Measurements from ENCODE around the gene TGFBR3.
"Not testable (repeated sequence)": the region's sequence is repeated elsewhere in the genome, so short reads cannot be mapped to it uniquely, and the experiment has no call there.

The TGFBR3 gene

DNA sequence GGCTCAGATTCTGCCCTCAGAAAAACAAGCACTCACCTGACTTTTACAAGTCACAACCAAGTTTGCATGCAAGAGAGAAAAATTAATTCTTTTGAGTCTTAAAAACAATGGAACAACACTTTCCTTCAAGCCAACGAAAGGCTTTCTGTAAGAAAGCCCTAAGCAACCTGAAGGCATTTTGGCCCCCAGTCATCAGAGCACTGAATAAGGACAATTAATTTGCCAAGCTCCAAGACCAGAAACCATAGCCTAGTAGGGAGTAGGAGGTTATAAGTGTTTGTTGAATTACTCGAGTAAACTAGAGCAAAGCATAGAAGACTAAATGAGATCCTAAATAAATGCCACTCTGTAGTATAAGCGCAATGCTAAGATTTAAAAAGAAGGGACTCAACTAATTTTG lies 4.7 kb downstream of the TGFBR3 start:
- DNase-seq: no peak

DNA sequence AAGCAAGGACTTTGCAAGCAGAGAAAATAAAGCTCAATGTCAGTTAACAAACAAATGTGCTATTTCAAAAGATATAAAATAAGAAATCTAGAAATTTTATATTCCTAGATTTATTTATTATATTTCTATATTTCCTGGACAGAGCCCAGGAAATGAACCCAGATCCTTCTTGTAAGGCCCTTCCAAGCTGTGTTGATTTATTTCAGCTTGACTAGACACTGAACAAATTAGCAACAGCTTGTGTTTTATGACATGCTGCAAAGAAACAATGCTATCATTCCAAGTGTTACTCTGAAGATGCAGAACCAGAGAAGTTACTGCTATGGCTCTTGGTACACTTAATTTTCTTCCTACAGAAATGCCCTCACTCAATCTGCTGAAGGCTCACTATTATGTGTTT lies 6.2 kb downstream of the TGFBR3 start:
- DNase-seq: no peak

- no peak for DNase-seq
These were observed 8.3 kb downstream of the TGFBR3 start for GRCh38 chr1:91877574-91878208.

DNA sequence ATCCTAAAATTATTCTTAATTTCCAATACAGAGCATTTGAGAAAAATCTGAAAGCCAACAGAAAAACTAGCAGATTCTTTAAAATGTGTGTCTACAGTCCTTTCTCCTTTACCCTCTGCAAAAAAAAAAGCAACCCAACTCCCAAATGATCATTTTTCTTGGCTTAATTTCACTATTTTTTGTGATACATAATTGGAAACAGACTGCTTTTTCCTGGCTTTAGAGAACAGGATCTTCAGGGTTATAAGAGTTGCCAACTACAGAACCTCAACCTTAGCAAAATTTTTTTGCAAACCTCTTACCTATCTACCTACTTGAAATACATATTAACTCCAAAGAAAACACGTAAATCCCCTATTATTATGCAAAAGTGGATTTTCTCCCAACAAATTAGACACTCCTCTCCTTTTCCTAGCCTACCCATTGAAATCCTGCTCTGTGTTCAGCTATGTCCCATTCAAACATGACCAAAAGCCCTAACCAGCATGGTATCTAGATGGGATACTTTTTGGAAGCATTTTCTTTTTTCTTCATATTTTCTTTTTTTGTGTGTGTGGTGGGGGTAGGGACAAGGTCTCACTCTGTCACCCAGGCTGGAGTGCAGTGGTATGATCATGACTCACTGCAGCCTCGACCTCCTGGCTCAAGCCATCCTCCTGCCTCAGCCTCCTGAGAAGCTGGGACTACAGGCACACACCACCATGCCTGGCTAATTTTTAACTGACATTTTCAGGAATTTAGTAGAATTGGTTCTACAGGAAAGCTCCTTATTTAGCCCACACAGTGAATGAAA lies 9.0 kb downstream of the TGFBR3 start:
- no peak for DNase-seq

- DNase-seq: peak; percentile 7
These were observed 9.9 kb downstream of the TGFBR3 start for GRCh38 chr1:91876040-91876470.

DNA sequence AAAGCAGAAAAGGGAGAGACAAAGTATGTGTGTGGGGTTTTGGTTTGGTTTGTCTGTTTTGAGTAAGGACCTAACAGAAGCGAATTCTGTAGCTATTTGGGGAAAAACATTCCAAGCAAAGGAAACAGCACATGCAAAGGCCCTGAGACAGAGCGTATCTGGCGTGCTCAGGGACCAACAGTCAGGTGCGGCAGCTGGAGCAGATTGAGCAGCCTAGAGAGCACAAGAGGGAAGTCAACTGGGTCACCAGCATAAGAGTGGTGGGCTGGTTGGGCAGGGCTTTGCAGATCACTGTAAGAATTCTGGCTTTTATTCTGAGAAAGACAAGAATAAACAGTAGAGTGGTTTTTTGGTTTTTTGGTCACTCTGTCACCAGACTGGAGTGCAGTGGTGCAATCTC lies 11.8 kb downstream of the TGFBR3 start:
- DNase-seq: no peak

GRCh38 chr1:91872559-91873081 lies 13.3 kb downstream of the TGFBR3 start:
- no peak for DNase-seq

DNA sequence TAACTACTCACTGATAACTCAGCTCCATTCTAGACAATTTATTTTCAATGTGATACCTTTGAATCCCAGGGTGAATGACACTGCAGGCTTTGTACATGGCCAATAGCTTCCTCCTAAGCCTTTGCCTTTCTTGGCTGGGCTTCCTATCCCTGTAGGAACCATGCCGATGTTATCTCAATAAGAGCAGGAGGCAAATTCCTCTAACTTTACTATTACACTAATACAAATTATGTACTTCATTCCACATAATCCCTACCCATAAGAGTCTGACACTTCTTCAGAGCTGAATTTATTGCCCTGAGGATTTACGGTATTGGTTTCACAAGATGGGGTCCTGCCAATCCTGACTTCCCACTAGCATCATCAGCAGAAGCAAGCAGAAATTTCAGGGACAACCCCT lies 14.0 kb downstream of the TGFBR3 start:
- DNase-seq: no peak

DNA sequence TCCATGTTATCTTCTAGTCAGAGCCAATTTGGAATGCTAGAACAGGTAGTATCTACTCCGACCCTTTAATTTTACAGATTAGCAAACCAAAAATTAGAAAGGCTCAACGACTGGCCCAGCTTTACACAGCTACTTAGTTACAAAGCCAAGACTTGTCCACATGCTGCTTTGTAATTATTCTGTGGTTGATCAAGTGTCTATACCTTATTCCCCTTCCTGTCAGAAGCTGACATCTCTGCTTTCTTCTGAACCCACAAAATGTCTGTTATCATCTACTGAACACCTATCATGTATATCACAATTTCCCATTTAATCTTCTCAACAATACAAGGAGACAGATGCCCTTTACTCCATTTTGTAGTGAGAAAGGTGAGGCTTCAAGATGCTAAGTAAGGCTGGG lies 15.6 kb downstream of the TGFBR3 start:
- no peak for DNase-seq

GRCh38 chr1:91866425-91866824 lies 19.5 kb downstream of the TGFBR3 start:
- DNase-seq: no peak

- no peak for DNase-seq
These were observed 21.8 kb downstream of the TGFBR3 start for GRCh38 chr1:91864017-91864700.

GRCh38 chr1:91863498-91863897 lies 22.5 kb downstream of the TGFBR3 start:
- DNase-seq: no peak

DNA sequence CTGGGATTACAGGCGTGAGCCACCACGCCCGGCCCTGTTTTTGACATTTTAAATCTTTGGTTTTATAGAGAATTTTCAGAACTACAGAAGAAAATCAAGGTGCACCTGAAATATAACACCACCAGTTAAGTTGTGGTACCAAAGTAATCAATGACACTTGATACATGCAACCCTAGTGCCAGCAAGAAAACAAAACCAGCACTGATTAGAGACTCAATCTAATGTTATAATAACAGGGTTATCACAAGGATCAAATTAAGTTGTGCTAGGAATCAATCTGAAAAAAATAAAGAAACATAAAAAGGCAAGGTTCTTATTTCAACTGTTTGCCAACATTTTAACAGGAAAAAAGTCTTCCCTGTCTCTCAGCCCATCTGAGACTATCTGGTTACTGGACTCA lies 23.8 kb downstream of the TGFBR3 start:
- no peak for DNase-seq

DNA sequence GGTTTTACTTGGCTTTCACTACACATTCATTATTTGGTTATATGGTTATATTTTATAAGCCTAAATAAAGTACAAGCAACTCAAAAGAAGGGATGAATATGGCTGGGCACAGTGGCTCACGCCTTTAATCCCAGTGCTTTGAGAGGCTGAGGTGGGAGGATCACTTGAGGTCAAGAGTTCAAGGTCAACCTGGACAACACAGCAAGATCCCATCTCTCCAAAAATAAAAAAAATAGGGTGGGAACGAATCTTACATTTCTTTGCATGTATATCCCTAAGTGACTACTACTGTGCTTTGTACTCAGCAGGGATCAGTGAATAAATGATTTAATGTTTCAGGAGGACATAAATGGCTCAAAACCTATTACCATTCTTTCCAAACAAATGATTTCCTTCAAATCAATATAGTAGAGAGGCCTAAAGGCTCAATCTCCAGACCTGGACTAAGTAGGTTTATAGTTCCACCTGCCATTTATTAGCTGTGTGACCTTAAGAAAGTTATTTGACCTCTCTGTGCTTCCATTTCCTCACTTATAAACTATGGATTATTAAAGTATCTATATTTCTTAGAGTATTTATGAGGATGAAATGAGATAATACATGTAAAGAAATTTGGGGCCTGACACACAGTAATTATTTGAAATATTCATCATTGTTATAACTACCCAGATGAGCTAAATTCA lies 28.3 kb downstream of the TGFBR3 start:
- DNase-seq: no peak

- DNase-seq: no peak
These were observed 29.0 kb downstream of the TGFBR3 start for GRCh38 chr1:91856996-91857395.

DNA sequence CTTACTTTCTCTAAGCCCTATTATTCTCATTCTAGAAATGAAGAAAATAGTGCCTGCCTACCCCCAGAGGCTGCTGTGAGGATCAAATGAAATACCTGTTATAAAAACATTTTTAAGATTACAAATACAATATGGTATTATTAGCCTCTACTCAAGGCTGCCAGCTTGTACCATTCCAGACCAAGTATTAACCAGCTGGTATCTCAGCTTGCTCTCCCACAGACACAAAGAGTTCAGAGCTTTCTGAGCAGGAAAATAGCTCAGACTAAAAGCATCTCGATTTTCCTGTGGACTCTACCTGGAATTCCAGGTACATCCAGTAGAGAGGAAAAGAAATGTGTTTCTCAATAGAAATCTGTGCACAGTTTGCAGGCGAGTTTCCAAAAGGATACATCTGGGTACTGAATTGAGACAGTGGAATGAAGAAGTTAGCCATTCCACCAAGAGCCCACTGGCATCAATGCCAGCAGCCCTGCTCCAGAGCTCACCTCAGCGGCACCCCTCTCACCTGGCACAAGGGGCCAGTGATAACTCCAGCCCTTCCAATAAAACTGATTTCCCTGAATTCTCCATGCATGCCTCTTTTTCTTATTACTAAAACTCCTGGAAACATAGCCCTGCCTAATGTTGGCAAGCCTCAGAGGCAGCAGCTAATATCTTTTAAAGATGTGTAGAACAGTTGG lies 31.0 kb downstream of the TGFBR3 start:
- no peak for DNase-seq

DNA sequence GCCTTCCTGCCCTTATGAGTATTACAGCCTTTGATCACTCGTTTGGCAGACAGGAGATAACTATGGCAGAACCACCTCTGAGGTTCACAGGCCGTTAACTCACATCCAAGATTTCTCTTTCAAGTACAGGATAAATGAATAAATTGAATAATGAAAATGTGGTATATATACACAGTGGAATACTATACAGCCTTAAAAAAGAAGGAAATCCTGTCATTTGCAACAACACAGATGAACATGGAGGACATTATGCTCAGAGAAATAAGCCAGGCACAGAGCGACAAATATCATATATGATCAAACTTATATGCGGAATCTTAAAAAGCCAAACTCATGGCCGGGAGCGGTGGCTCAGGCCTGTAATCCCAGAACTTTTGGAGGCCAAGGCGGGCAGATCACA lies 32.6 kb downstream of the TGFBR3 start:
- DNase-seq: no peak

GRCh38 chr1:91852011-91852410 lies 33.9 kb downstream of the TGFBR3 start:
- DNase-seq: not testable (repeated sequence)

DNA sequence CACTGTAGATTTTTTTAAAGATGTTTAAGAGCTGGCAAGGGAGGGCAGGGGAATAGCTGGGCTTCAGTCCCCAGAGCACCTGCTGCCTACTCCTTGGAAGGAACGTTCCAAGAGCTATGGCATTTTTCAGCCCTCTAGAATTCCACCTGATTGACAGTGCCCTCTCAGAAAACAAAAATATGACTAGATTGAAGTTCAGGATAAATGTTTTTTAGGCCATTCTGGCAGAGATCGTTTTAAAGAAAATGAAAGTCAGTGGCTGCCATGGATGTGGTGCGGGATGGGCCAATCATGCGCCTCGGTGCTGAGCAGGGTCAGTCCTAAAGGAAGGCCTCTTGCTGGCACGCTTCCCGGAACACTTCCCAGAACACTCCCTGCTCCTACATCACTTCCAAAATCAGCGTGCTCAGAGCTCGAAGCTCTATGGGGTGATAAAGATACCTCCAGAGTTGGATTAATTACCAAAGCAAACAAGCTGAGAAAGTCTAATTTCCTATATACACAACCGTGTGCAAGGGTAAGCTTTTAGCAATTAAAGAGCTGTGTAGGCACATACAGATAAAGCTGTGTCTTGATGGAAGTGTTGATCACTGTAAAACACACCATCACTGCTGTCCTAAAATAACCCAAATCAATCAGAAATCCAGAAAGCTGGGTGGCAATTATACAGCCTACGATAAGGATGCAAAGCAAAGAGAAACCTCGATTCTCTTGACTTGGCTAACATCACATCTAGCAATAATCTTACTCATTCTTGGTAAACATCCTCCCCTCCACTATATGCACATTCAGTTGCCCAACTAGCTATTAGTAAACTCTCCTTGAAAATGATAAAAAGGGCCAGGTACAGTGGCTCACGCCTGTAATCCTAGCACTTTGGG lies 34.6 kb downstream of the TGFBR3 start:
- DNase-seq: no peak

- no peak for DNase-seq
These were observed 35.2 kb downstream of the TGFBR3 start for GRCh38 chr1:91850708-91851107.

DNA sequence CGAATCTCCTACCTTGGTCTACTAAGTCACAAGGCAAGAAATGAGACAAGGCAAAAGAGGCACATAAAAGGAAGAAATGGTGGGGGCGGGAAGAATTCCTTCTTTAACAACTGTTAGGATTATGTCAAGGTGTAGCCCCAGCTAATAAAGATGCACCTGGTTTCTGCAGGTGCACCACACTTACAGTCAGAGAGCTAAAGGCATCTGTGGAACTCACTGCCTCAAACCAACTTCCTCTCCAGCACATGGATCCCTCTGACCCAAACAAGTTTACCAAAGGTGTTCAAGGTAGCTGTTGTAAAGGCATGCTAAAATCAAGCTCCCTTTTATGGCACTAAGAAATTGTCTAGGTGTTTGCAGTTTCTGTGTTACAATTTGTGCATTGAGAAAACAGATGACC lies 38.1 kb downstream of the TGFBR3 start:
- DNase-seq: no peak

DNA sequence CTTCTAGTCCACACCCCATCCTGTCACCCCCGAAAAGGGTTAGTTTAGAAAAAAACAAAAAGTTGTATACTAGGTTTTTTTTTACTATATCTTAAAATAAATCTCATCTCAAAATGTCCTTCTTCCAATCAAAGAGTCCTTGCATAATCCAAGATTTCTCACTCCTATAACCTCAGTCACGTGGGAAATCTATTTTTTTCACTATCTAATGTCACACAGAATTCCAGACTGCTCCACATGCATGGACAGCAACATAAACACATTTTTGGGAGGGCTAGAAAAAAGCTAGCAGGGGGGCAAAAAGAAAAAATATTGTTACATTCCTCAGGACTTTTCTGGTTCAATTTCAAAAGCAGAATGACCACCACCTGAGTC lies 39.3 kb downstream of the TGFBR3 start:
- DNase-seq: no peak

Data from CD4-positive, alpha-beta T cell treated with Interferon gamma for 1 hour (primary cell).